Keratinocyte (primary cell): ENCODE results near the gene DIRAS1. TPM values are rescaled to one million over a fixed set of nuclear protein-coding genes. Genes with fewer than 3 reads are reported as not detected.
"Not testable (repeated sequence)": the region's sequence is repeated elsewhere in the genome, so short reads cannot be mapped to it uniquely, and the experiment has no call there.

Source experiments
- DNase-seq: peaks from one replicate; pipeline ENCODE4 v3.0.0-alpha.2; 2011; ENCODE audit warnings: low read depth, missing footprints, low spot score
- FAIRE-seq: peaks from 2 replicates; lab custom pipeline; 2011; peaks lifted over from hg19 to GRCh38; lab: Jason Lieb, UNC
- H2AFZ ChIP-seq: 2 replicates; pipeline ENCODE4 v1.6.0; 2012; ENCODE audit warnings: low read length, control low read depth, inconsistent platforms; ENCODE audit not compliant: control insufficient read depth
- H3K27ac ChIP-seq: 2 replicates; pipeline ENCODE4 v1.5.1; 2011; ENCODE audit warnings: low read length; ENCODE audit not compliant: control insufficient read depth, insufficient read depth
- H3K27me3 ChIP-seq: 3 replicates; pipeline ENCODE4 v1.6.0; 2011; ENCODE audit warnings: low read length; ENCODE audit not compliant: control insufficient read depth, insufficient read depth; ENCODE audit errors: extremely low read depth
- H3K36me3 ChIP-seq, 2 experiments: 2 replicates in 1 of 2; 3 replicates in 1 of 2; pipeline ENCODE4 v1.5.1; 2011; ENCODE audit warnings: low read length in 2 of 2, mild to moderate bottlenecking in 1 of 2; ENCODE audit not compliant: control insufficient read depth in 2 of 2, insufficient read depth in 2 of 2; ENCODE audit errors: extremely low read depth in 1 of 2
- H3K4me1 ChIP-seq: 3 replicates; pipeline ENCODE4 v1.5.1; 2011; ENCODE audit warnings: low read length; ENCODE audit not compliant: control insufficient read depth, insufficient read depth; ENCODE audit errors: extremely low read depth
- H3K4me2 ChIP-seq: 3 replicates; pipeline ENCODE4 v1.6.0; 2011; ENCODE audit warnings: low read depth, low read length; ENCODE audit not compliant: control insufficient read depth, insufficient read depth; ENCODE audit errors: extremely low read depth
- H3K4me3 ChIP-seq, 3 experiments: fragments of 200-600 bp in 1 of 3; sonication (generic) in 1 of 3; 2 replicates in 2 of 3; 3 replicates in 1 of 3; pipeline ENCODE4 v1.5.1; 2011 to 2016; ENCODE audit warnings: low read length in 3 of 3, mild to moderate bottlenecking in 3 of 3, control low read depth in 2 of 3, inconsistent platforms in 1 of 3, low read depth in 1 of 3, mixed read lengths in 1 of 3, mixed run types in 1 of 3, moderate library complexity in 1 of 3; ENCODE audit not compliant: control insufficient read depth in 2 of 3, insufficient read depth in 2 of 3; ENCODE audit errors: extremely low read depth in 1 of 3
- H3K79me2 ChIP-seq: 2 replicates; pipeline ENCODE4 v1.6.0; 2012; ENCODE audit warnings: low read length; ENCODE audit not compliant: control insufficient read depth, insufficient read depth
- H3K9ac ChIP-seq: 3 replicates; pipeline ENCODE4 v1.6.0; 2011; ENCODE audit warnings: low read length; ENCODE audit not compliant: control insufficient read depth, insufficient read depth; ENCODE audit errors: extremely low read depth
- H3K9me1 ChIP-seq: 3 replicates; pipeline ENCODE4 v1.6.0; 2011; ENCODE audit warnings: low read length; ENCODE audit not compliant: control insufficient read depth, insufficient read depth; ENCODE audit errors: extremely low read depth
- H3K9me3 ChIP-seq: 2 replicates; pipeline ENCODE4 v1.5.1; 2012; ENCODE audit warnings: low read depth, low read length; ENCODE audit not compliant: control insufficient read depth
- H4K20me1 ChIP-seq: 3 replicates; pipeline ENCODE4 v1.6.0; 2011; ENCODE audit warnings: low read length; ENCODE audit not compliant: control insufficient read depth, insufficient read depth; ENCODE audit errors: extremely low read depth
- EZH2 ChIP-seq: IDR thresholded peaks from one replicate; pipeline ENCODE4 v1.6.1; 2012; ENCODE audit warnings: inconsistent platforms, mild to moderate bottlenecking, low read length, moderate library complexity
- dilution Hi-C: fragments of 300-500 bp; cut with MboI; formaldehyde crosslinking; loops from one replicate; pipeline ENCODE4 v1.7.0; 2020; ENCODE audit warnings: low sequenced_read_pairs; ENCODE audit not compliant: extremely low pct_ligation_motif_present
- polyA plus RNA-seq, 5 experiments: library from polyadenylated mRNA; depleted of rRNA in 3 of 5; stranded (reverse) in 3 of 5; stranded (forward) in 1 of 5; unstranded in 1 of 5; fragments of >200 nt; gene quantifications; 1 replicate in 1 of 5; 2 replicates in 3 of 5; 3 replicates in 1 of 5; pipeline versions ENCODE4 v1.2.1 to v1.2.3, GENCODE V29; 2011 to 2012; ENCODE audit warnings: missing spikeins in 2 of 5, low read depth in 1 of 5, low replicate concordance in 1 of 5
- TF ChIP-seq, protein P1 (sequence below), 3 experiments: IDR thresholded peaks in 1 of 3; conservative IDR thresholded peaks in 1 of 3; optimal IDR thresholded peaks in 1 of 3; 2 replicates in 2 of 3; 3 replicates in 1 of 3; pipeline versions ENCODE3 to v1.5.1; 2011; ENCODE audit warnings: low read length in 3 of 3, mild to moderate bottlenecking in 3 of 3, moderate library complexity in 2 of 3, control low read depth in 1 of 3, inconsistent platforms in 1 of 3; ENCODE audit not compliant: insufficient read depth in 2 of 3; ENCODE audit errors: extremely low read depth in 1 of 3

DIRAS1 gene
- polyA plus RNA-seq, 1 donor (not counting 4 experiments of a cell fraction or from before 2014, with no cell fraction given), result 0.10 TPM

DNA sequence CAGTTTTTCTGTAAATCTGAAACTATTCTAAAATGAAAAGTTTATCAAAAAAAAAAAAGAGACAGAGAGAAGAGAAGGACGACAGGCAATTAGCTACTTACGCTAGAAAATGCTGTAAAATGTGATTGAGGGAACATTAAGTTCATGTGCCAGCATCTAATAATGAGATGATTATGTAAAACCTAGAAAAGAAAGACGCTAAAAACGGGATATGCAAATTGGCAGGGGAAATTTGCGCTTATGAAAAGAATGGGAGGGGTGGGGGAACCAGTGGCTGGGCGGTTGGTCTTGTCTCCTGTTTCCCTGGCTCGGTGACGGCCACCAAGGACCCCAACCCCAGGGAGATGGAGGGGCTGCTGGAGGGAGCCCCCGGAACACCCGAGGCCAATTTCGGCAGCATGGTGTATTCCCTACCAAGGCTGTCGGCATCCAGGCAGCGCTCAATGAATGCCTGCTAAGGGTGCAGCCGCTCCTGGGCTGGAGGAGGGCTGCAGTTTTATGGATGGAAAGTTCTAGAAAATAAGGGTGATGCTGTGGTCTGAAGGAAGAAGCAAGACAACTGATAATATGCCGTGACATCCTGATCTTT lies 52.9 kb downstream of the DIRAS1 start:
- Histone ChIP-seq H3K4me2 (no peak overlapping the region), H3K4me1 (no peaks in the 10 kb centered on the region), H3K27me3 (no peaks in the 10 kb centered on the region), H2AFZ (no peak overlapping the region), H3K79me2 (no peaks in the 10 kb centered on the region), H3K9me3 (no peaks in the 10 kb centered on the region), H3K4me3 (no peak overlapping the region), H3K36me3 (no peaks in the 10 kb centered on the region), H3K9ac (no peak overlapping the region), H4K20me1 (peaks cover 2% of the 10 kb centered on the region), H3K27ac (no peak overlapping the region), H3K9me1 (no peaks in the 10 kb centered on the region)
- TF ChIP-seq, protein P1, sequence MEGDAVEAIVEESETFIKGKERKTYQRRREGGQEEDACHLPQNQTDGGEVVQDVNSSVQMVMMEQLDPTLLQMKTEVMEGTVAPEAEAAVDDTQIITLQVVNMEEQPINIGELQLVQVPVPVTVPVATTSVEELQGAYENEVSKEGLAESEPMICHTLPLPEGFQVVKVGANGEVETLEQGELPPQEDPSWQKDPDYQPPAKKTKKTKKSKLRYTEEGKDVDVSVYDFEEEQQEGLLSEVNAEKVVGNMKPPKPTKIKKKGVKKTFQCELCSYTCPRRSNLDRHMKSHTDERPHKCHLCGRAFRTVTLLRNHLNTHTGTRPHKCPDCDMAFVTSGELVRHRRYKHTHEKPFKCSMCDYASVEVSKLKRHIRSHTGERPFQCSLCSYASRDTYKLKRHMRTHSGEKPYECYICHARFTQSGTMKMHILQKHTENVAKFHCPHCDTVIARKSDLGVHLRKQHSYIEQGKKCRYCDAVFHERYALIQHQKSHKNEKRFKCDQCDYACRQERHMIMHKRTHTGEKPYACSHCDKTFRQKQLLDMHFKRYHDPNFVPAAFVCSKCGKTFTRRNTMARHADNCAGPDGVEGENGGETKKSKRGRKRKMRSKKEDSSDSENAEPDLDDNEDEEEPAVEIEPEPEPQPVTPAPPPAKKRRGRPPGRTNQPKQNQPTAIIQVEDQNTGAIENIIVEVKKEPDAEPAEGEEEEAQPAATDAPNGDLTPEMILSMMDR (optimal IDR thresholded peaks at IDR 0.05 in 1 of 3, IDR thresholded peaks at IDR 0.05 in 1 of 3, conservative IDR thresholded peaks at IDR 0.05 in 1 of 3; ENCODE audit: extremely low read depth in 1 of 3, insufficient read depth in 2 of 3, low read length in 3 of 3), result no peak
- TF ChIP-seq EZH2, result no peak
- DNase-seq (no peak), FAIRE-seq (no peak)
- dilution Hi-C loops, result no loop called here

DNA sequence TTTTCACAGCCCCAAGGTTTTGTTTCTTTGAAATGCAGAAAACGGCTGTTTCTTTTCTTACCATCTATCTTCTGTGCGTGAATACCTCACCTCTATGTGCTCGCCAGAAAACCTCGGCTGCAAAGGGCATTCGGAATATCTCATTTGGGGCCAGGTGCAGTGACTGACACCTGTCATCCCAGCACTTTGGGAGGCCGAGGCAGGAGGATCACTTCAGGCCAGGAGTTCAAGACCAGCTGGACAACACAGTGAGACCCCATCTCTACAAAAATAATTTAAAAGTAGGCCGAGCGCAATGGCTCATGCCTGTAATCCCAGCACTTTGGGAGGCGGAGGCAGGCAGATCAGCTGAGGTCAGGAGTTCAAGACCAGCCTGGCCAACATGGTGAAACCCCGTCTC lies 53.8 kb downstream of the DIRAS1 start:
- H3K27ac ChIP-seq, H3K4me3 ChIP-seq, H3K79me2 ChIP-seq, H3K9me3 ChIP-seq, H3K9me1 ChIP-seq, dilution Hi-C loops, H3K4me1 ChIP-seq, FAIRE-seq, H4K20me1 ChIP-seq, H3K27me3 ChIP-seq, H3K9ac ChIP-seq, H2AFZ ChIP-seq, H3K36me3 ChIP-seq, DNase-seq, H3K4me2 ChIP-seq: not testable (repeated sequence)
